GDM1 (cell line): ENCODE results near the gene MIA.
A peak's percentile ranks its signal among the peaks of the same experiment; 100 is the strongest.
"Not testable (repeated sequence)": the region's sequence is repeated elsewhere in the genome, so short reads cannot be mapped to it uniquely, and the experiment has no call there.

Experiments
- DNase-seq: peaks from one replicate; lab custom pipeline; 2025; lab: John Stamatoyannopoulos, UW

The MIA gene

GRCh38 chr19:40774916-40775631 is at the start of gene MIA:
MIA (plus strand) TSS chr19:40775521; CDS start chr19:40775543, 22 bp downstream.
- DNase-seq = no peak

DNA sequence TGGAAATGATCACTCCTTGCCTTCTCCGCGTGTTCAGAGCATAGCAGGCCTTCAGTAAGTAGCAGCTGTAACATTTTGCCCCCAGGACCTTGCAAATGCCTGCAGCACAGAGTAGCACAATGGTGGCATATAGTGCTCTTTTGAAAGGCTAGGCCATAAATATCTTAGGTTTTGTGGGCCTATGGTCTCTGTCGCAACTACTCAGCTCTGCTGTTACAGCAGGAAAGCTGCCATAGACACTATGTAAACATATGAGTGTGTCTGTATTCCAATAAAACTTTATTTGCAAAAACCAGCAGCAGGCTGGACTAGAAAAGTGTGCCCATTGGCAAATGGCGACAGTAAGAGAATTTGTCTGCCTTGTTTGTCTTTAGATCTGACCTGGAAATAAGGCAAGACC is 49.0 kb upstream of the MIA start:
- DNase-seq = no peak

DNA sequence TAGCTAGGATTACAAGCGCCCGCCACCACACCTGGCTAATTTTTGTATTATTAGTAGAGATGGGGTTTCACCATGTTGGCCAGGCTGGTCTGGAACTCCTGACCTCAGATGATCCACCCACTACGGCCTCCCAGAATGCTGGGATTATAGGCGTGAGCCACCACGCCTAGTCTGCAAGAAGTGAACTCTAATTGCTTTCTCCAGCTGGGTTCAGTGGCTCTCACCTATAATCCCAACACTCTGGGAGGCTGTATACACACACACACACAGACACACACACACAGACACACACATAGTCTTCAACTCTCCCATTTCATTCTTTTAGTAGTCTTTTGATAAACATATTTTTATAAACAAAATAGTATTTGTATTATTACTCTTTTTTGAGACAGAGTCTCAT is 45.3 kb upstream of the MIA start:
- not testable (repeated sequence) for DNase-seq

- not testable (repeated sequence) for DNase-seq
These were observed 43.0 kb upstream of the MIA start for GRCh38 chr19:40732304-40732703.

DNA sequence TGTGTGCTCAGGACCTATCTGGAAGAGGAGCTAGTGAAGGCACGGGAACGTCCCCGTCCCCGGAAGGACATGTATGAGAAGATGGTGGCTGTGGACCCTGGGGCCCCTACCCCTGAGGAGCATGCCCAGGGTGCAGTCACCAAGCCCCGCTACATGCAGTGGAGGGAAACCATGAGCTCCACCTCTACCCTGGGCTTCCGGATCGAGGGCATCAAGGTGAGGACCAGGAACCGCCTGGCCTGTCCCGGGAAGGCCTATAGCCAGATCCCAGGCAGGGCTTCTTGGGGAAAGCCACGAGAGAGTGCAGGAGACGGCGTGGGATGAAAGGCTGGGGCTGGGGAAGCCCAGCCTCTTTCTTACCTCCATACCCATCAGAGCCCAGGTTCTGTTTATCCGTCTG is 42.2 kb upstream of the MIA start:
- DNase-seq = no peak

GRCh38 chr19:40735013-40735771 is 40.1 kb upstream of the MIA start:
- DNase-seq = no peak

DNA sequence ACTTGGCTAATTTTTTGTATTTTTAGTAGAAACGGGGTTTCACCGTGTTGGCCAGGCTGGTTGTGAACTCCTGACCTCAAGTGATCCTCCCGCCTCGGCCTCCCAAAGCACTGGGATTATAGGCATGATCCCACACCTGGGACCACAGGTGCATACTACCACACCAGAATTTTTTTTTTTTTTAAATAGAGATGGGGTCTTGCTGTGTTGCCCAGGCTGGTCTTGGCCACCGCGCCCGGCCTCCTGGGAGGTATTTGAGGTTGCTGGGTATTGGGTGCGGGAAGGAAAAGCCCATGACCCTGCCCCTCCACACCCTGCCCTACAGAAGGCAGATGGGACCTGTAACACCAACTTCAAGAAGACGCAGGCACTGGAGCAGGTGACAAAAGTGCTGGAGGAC is 38.7 kb upstream of the MIA start:
- DNase-seq = no peak

DNA sequence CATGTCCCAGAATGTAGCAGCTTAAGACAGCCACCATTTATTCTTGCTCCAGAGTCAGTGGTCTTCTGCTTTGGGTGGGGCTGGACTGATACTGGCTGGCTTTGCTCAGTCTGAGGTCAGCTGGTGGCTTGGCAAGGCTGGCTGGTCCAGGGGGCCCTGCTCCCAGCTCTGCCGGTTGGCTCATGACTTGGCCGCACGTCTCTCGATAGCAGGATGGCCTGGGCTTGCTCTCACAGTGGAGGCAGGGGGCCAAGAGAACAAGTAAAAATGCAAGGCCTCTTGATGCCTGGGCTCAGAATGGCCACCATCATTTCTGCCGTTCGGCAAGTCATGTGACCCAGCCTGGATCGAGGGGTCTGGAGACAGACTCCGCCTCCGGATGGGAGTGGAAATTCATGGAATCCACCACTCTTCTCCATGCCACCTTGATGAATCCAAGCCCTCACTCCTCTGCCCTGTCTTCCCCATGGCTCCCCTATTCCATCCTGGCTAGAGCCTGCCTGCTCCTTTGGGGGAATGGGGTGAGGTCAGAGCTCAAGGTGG is 38.1 kb upstream of the MIA start:
- no peak for DNase-seq

DNA sequence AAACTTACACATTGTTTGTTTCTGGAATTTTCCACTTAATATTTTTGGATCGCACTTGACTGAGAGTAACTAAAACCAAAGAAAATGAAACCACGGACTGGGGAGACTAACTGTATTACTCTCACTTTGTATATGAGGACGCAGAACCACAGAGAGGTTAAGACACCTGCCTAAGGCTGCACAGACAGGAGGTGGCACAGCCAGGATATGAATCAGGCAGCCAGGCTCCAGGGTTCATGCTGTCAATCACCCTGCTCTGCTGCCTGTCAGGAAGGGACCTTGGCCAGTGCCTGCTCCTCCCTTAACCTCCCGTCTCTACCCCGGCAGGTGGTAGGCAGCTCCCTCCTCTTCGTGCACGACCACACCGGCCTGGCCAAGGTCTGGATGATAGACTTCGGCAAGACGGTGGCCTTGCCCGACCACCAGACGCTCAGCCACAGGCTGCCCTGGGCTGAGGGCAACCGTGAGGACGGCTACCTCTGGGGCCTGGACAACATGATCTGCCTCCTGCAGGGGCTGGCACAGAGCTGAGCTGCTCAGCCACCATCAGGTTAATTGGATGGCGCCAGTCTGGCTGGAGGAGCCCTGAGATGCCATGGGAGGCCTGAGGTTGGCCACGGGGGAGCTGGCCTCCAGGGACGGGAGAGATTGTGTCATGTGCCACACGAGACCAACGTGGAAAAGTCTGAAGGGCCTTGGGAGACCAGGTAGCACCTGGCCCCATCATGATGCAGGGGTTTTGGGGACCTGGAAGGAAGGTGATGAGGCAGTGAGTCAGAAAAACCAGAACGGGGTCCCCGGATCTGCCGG is 36.1 kb upstream of the MIA start:
- DNase-seq = no peak

GRCh38 chr19:40739871-40740703 is 35.2 kb upstream of the MIA start:
- DNase-seq = no peak

GRCh38 chr19:40740747-40741146 is 34.6 kb upstream of the MIA start:
- no peak for DNase-seq

DNA sequence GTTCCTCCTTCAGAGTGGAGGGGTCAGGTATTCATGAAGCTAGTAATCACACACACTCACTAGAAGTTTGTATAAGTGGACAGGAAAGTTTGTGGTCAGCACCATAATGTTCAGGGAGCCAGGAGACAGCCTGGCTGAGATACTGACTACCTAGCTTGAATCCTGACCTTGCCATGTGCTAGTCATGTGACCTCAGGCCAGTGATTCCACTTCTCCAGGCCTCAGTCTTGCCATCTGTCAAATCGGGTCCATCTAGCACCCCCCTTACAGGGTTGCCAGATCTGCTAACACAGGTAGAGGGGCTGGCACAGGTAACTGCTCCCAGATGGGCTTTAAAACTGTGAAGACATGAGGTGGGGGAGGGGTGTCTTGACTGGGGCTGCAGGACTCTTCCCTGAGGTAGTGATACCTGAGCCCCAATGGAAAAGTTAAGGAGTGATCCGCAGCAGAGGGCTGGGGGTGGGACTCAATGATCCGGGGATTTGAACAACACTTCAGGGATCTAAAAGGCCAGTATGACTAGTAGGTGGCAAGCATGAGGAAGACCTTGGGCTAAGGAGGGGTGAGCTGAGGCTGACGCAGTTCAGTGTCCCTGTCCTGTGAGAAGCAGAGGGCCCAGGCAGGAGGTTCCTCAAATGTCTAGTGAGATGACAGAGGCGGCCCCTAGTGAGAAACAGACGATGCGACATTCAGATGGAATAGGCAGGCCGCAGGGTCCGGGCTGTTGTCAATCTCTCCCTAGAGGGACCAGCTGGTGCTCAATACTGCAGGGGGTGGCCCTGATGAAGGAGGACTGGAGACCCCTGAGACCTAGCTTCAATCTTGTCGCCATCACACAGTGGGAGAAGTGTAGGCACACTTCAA is 33.6 kb upstream of the MIA start:
- DNase-seq = no peak

- DNase-seq = no peak
These were observed 32.8 kb upstream of the MIA start for GRCh38 chr19:40742477-40742876.

DNA sequence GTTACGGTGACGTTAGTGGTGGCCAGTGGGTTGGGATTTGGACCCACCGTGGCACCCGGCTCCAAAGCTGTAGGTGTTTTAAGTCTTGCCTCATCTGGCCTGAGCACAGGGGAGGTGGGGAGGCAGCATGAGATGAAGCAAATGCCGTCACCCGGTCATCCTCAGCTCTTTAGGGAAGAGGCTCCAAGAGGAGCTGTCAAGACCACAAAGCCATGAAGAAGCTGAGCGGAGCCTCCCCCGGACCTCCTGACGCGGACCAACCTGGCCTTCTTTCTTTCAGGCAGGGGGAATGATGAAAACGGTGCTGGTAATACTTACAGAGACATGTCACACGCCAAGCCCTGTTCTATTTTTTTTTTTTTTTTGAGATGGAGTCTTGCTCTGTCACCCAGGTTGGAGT is 32.4 kb upstream of the MIA start:
- no peak for DNase-seq

DNA sequence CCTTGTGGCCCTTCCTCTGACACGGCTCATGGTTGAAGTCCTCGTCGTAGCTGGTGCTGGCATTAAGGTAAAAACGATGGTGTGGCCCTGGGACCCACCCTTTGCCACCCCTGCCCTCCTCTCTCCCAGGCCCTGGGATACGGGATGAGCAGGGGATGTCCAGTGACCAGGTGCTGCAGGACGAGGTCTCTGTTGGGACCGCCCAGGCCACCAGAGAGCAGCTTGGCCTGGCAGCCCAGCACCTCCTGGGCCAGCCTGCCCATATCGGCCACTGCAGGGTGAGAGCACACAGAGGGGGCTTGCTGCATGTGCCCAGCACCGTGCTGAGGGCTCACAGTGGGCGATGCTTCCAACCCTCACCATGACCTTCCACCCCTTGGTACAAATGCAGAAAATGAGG is 31.4 kb upstream of the MIA start:
- DNase-seq = no peak

GRCh38 chr19:40744554-40745401 is 30.5 kb upstream of the MIA start:
- DNase-seq = no peak

DNA sequence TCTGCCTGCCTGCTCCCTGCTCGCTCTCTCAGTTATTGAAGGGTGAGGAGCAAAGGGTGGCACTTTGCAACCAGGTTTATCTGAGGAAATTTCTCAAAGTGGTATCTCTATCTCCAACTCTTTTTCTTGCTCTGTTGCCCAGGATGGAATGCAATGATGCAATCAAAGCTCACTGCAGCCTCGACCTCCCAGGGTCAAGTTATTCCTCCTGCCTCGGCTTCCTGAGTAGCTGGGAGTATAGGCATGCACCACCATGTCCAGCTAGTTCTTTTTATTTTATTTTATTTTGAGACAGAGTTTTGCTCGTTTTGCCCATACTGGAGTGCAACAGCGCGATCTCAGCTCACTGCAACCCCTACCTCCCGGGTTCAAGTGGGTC is 29.9 kb upstream of the MIA start:
- no peak for DNase-seq

GRCh38 chr19:40747536-40747935 is 27.8 kb upstream of the MIA start:
- DNase-seq = no peak

DNA sequence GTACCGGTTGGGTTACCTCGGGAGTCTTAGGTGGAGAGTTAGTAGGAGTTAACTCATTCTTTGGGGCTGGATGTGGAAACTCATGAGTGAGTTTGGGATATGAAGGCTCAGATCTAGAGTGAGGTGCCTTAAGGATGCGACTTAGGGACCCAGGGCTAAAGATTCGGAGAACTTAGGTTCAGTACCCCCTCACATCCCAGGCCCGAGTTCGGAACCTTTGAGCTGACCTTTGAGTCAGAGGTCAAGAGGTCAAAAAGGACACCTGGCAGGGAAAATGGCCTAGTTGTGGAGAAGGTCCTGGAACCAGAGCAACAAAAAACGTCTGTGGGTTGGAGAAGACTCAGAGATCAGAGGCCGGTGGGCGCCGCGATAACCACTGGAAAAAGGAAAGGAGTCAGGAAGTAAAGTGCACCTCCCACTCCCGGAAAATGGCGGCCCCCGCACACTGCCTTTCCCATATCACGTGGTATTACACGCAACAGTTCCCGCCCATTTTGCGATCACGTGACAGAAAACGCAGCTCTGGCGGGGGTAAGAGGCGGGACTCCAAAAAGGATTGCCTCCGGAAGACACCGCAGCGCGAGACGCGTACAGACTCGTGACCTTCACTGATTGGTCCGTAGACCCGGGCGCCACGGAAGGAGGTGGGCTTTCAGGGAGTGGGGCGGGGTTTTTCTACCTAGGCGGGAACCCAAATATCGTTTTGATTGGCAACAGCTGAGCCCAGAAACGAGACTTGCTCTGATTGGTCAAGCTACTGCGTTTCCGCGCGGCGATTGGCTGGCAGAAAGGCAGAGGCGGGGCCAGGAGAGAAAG is 25.1 kb upstream of the MIA start, which contains the start of gene ACTMAP:
Gene ACTMAP (minus strand): TSS at position 420 of the 816 bp plus-strand sequence. CDS start 674 bp downstream, outside the sequence.
- peak; percentile 100 for DNase-seq
